ENCODE measurements around the gene NPAS3. TPM values are rescaled to one million over a fixed set of nuclear protein-coding genes. Genes with fewer than 3 reads are reported as not detected.

NPAS3 gene
- total and polyA plus RNA-seq, 4 donors = 0.07 to 0.09 (median 0.08) TPM; not detected in 1

- no peak for DNase-seq (ENCODE audit: low spot score)
- H3K27me3 ChIP-seq (ENCODE audit: control insufficient read depth in 4 of 4, insufficient read depth in 4 of 4, low read length in 3 of 4) = peaks cover 0 to 3% (median under 1%) of the 10 kb centered on the region in 4 donors
- no peaks in the 10 kb centered on the region for H3K36me3 ChIP-seq (ENCODE audit: control insufficient read depth in 4 of 4, insufficient read depth in 3 of 4, low read depth in 1 of 4, low read length in 3 of 4)
- 81% methylated on average over 2 of the region's 2 CpGs for WGBS
- no peak for TF ChIP-seq HNF4G (IDR thresholded peaks at IDR 0.05)
- no peak for TF ChIP-seq SP1 (IDR thresholded peaks at IDR 0.05)
- no peak for TF ChIP-seq EGR1 (IDR thresholded peaks at IDR 0.05; ENCODE audit: low read depth in 2 of 2)
- TF ChIP-seq, protein P1, sequence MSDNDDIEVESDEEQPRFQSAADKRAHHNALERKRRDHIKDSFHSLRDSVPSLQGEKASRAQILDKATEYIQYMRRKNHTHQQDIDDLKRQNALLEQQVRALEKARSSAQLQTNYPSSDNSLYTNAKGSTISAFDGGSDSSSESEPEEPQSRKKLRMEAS (IDR thresholded peaks at IDR 0.05) = no peak
- no peak for TF ChIP-seq FOXA1 (IDR thresholded peaks at IDR 0.05)
- no peak for TF ChIP-seq CTCF (IDR thresholded peaks at IDR 0.05; ENCODE audit: low read depth, low read length, missing input control)
- TF ChIP-seq ZBTB33 (IDR thresholded peaks at IDR 0.05) = no peak
- TF ChIP-seq, protein P2, sequence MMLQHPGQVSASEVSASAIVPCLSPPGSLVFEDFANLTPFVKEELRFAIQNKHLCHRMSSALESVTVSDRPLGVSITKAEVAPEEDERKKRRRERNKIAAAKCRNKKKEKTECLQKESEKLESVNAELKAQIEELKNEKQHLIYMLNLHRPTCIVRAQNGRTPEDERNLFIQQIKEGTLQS (IDR thresholded peaks at IDR 0.05) = no peak
- TF ChIP-seq FOXA2 (IDR thresholded peaks at IDR 0.05) = no peak
- TF ChIP-seq GABPA (IDR thresholded peaks at IDR 0.05 in 1 of 2, conservative IDR thresholded peaks at IDR 0.05 in 1 of 2) = no peak
- no peak for TF ChIP-seq RAD21 (IDR thresholded peaks at IDR 0.05)
- TF ChIP-seq YY1 (IDR thresholded peaks at IDR 0.05) = no peak
- TF ChIP-seq REST (IDR thresholded peaks at IDR 0.05) = no peak
- TF ChIP-seq NR2F2 (IDR thresholded peaks at IDR 0.05) = no peak
- TF ChIP-seq JUND (IDR thresholded peaks at IDR 0.05) = no peak
- no peak for TF ChIP-seq RXRA (IDR thresholded peaks at IDR 0.05)
- no peak overlapping the region for H3K4me3 ChIP-seq (ENCODE audit: low read depth in 1 of 3, low read length in 3 of 3)
- H3K27ac ChIP-seq (ENCODE audit: low read depth in 1 of 2, low read length in 2 of 2) = no peak overlapping the region
- H3K9me3 ChIP-seq (ENCODE audit: control insufficient read depth in 4 of 4, low read length in 3 of 4) = no peaks in the 10 kb centered on the region
- H3K4me1 ChIP-seq (ENCODE audit: control insufficient read depth in 4 of 4, insufficient read depth in 4 of 4, low read length in 3 of 4) = no peaks in the 10 kb centered on the region
- no peak overlapping the region for H3K9ac ChIP-seq (ENCODE audit: low read depth in 1 of 2, low read length in 2 of 2)
Measured at GRCh38 chr14:33188880-33189279, 250.2 kb downstream of the NPAS3 start.

- Histone ChIP-seq H3K9me3 (ENCODE audit: control insufficient read depth in 4 of 4, low read length in 3 of 4) (no peaks in the 10 kb centered on the region), H3K4me3 (ENCODE audit: low read depth in 1 of 3, low read length in 3 of 3) (no peak overlapping the region), H3K27ac (ENCODE audit: low read depth in 1 of 2, low read length in 2 of 2) (no peak overlapping the region), H3K27me3 (ENCODE audit: control insufficient read depth in 4 of 4, insufficient read depth in 4 of 4, low read length in 3 of 4) (no peaks in the 10 kb centered on the region), H3K4me1 (ENCODE audit: control insufficient read depth in 4 of 4, insufficient read depth in 4 of 4, low read length in 3 of 4) (no peaks in the 10 kb centered on the region), H3K9ac (ENCODE audit: low read depth in 1 of 2, low read length in 2 of 2) (no peak overlapping the region), H3K36me3 (ENCODE audit: control insufficient read depth in 4 of 4, insufficient read depth in 3 of 4, low read depth in 1 of 4, low read length in 3 of 4) (no peaks in the 10 kb centered on the region)
- DNase-seq (ENCODE audit: low spot score) = no peak
- TF ChIP-seq ZBTB33 (IDR thresholded peaks at IDR 0.05) (no peak), HNF4A (conservative IDR thresholded peaks at IDR 0.05) (no peak), NR2F2 (IDR thresholded peaks at IDR 0.05) (no peak), YY1 (IDR thresholded peaks at IDR 0.05) (no peak), EGR1 (IDR thresholded peaks at IDR 0.05; ENCODE audit: low read depth in 2 of 2) (no peak), FOXA1 (IDR thresholded peaks at IDR 0.05) (no peak), HNF4G (IDR thresholded peaks at IDR 0.05) (no peak), RAD21 (IDR thresholded peaks at IDR 0.05) (no peak), CTCF (IDR thresholded peaks at IDR 0.05; ENCODE audit: low read depth, low read length, missing input control) (no peak), SP1 (IDR thresholded peaks at IDR 0.05) (no peak), JUND (IDR thresholded peaks at IDR 0.05) (no peak), FOXA2 (IDR thresholded peaks at IDR 0.05) (no peak), GABPA (IDR thresholded peaks at IDR 0.05 in 1 of 2, conservative IDR thresholded peaks at IDR 0.05 in 1 of 2) (no peak)
- TF ChIP-seq, protein P1 (IDR thresholded peaks at IDR 0.05) = no peak
- TF ChIP-seq, protein P2 (IDR thresholded peaks at IDR 0.05) = no peak
Measured at GRCh38 chr14:33191855-33192254, 253.2 kb downstream of the NPAS3 start.

Data from liver (tissue), 9 donors.